Neural cell (in vitro differentiated cells): ENCODE data around the gene INHA.

Experiments
- EP300 ChIP-seq: fragments of 450-650 bp; conservative IDR thresholded peaks from 2 replicates; pipeline ENCODE4 v1.6.1; 2014; ENCODE audit warnings: antibody characterized with exemption, mild to moderate bottlenecking, moderate library complexity; ENCODE audit not compliant: poor library complexity, severe bottlenecking
- EZH2 ChIP-seq: fragments of 200-600, 300-800 bp; shearing (Covaris generic), sonication (generic); IDR thresholded peaks from 2 replicates; pipeline ENCODE4 v1.6.1; 2014; ENCODE audit warnings: antibody characterized with exemption, low read length, borderline replicate concordance, mild to moderate bottlenecking; ENCODE audit not compliant: insufficient read depth, poor library complexity, severe bottlenecking
- MXI1 ChIP-seq: fragments of 450-650 bp; conservative IDR thresholded peaks from 2 replicates; pipeline ENCODE4 v1.6.1; 2014; ENCODE audit warnings: antibody characterized with exemption, mild to moderate bottlenecking; ENCODE audit not compliant: poor library complexity, severe bottlenecking
- POLR2AphosphoS5 ChIP-seq: IDR thresholded peaks from 2 replicates; pipeline ENCODE4 v1.6.1; 2012
- RAD21 ChIP-seq: fragments of 450-650 bp; conservative IDR thresholded peaks from 2 replicates; pipeline ENCODE4 v1.6.1; 2014; ENCODE audit warnings: antibody characterized with exemption, mild to moderate bottlenecking, moderate library complexity
- SMC3 ChIP-seq: fragments of 450-650 bp; conservative IDR thresholded peaks from 2 replicates; pipeline ENCODE4 v1.6.1; 2014; ENCODE audit warnings: antibody characterized with exemption, mild to moderate bottlenecking, moderate library complexity; ENCODE audit not compliant: poor library complexity
- TAF1 ChIP-seq: IDR thresholded peaks from 2 replicates; pipeline ENCODE4 v1.6.1; 2012; ENCODE audit warnings: low read depth
- TF ChIP-seq, protein P1 (sequence below): fragments of 450-650 bp; IDR thresholded peaks from 2 replicates; pipeline ENCODE4 v1.5.1; 2014; ENCODE audit warnings: antibody characterized with exemption, mild to moderate bottlenecking, moderate library complexity; ENCODE audit not compliant: poor library complexity, severe bottlenecking
- TF ChIP-seq, protein P2 (sequence below): IDR thresholded peaks from 2 replicates; pipeline ENCODE4 v1.6.1; 2012; ENCODE audit warnings: borderline replicate concordance

DNA sequence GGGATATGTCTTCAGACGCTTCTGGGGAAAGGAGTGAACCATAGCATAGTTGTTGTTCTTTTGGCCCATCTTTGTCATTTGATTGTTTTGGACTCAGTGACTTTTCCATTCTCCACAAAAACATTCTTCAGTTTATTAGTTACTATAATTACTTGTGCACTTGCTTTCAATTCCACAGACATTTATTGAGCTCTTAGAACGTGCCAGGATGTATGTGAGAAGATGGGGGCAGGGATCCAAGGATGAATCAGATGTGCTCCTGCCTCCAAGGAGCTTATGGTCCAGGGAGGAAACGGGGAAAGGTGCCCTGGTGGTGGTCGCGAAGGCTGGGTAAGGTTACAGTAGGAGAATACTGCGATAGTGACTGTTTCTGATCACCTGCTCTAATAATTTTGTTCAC lies 48.4 kb downstream of the INHA start:
- TF ChIP-seq, protein P1, sequence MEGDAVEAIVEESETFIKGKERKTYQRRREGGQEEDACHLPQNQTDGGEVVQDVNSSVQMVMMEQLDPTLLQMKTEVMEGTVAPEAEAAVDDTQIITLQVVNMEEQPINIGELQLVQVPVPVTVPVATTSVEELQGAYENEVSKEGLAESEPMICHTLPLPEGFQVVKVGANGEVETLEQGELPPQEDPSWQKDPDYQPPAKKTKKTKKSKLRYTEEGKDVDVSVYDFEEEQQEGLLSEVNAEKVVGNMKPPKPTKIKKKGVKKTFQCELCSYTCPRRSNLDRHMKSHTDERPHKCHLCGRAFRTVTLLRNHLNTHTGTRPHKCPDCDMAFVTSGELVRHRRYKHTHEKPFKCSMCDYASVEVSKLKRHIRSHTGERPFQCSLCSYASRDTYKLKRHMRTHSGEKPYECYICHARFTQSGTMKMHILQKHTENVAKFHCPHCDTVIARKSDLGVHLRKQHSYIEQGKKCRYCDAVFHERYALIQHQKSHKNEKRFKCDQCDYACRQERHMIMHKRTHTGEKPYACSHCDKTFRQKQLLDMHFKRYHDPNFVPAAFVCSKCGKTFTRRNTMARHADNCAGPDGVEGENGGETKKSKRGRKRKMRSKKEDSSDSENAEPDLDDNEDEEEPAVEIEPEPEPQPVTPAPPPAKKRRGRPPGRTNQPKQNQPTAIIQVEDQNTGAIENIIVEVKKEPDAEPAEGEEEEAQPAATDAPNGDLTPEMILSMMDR = no peak
- TF ChIP-seq EZH2 (no peak), POLR2AphosphoS5 (no peak), EP300 (no peak), RAD21 (no peak), TAF1 (no peak), MXI1 (no peak), SMC3 (no peak)
- TF ChIP-seq, protein P2, sequence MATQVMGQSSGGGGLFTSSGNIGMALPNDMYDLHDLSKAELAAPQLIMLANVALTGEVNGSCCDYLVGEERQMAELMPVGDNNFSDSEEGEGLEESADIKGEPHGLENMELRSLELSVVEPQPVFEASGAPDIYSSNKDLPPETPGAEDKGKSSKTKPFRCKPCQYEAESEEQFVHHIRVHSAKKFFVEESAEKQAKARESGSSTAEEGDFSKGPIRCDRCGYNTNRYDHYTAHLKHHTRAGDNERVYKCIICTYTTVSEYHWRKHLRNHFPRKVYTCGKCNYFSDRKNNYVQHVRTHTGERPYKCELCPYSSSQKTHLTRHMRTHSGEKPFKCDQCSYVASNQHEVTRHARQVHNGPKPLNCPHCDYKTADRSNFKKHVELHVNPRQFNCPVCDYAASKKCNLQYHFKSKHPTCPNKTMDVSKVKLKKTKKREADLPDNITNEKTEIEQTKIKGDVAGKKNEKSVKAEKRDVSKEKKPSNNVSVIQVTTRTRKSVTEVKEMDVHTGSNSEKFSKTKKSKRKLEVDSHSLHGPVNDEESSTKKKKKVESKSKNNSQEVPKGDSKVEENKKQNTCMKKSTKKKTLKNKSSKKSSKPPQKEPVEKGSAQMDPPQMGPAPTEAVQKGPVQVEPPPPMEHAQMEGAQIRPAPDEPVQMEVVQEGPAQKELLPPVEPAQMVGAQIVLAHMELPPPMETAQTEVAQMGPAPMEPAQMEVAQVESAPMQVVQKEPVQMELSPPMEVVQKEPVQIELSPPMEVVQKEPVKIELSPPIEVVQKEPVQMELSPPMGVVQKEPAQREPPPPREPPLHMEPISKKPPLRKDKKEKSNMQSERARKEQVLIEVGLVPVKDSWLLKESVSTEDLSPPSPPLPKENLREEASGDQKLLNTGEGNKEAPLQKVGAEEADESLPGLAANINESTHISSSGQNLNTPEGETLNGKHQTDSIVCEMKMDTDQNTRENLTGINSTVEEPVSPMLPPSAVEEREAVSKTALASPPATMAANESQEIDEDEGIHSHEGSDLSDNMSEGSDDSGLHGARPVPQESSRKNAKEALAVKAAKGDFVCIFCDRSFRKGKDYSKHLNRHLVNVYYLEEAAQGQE = no peak
